ENCODE measurements around the gene COQ8B.
"Not testable (repeated sequence)": the region's sequence is repeated elsewhere in the genome, so short reads cannot be mapped to it uniquely, and the experiment has no call there.

COQ8B gene

DNA sequence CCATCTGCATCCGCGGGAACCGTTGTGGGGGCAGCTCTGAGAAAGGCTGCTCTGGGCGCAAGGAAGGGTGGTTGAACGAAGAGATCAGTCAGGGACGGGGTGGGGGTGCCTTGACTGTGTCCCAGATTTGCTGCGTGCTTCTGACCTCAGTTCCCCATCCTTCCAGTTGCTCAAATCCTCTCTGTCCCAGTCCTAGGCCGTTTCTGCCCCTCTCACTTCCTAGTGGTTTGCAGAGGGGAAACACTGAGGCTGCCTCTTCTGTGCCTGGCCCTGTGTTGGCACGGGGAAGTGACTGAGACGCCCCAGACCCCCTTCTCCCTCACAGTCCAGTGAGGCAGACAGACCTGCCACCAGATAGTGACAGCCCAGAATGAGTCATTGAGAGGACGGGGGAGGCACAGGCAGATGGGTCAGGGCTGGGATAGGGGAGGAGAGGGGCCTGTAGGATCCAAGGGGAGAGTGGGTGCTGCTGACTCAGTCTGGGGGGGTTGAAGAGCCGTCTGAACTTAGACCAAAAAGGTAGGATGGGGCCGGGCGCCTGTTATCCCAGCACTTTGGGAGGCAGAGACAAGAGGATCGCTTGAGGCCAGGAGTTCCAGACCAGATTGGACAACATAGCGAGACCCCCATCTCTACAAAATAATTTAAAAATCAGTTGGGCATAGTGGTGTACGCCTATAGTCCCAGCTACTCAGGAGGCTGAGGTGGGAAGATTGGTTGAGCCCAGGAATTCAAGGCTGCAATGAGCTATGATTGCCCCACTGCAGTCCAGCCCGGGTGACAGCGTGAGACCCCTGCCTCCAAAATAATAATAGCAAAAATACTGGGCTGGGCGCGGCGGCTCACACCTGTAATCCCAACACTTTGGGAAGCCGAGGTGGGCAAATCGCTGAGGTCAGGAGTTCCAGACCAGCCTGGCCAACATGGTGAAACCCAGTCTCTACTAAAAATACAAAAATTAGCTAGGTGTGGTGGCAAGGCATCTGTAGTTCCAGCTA lies 52.7 kb downstream of the COQ8B start:
- peak; percentile 35 for DNase-seq

GRCh38 chr19:40662925-40663694 lies 53.6 kb downstream of the COQ8B start:
- DNase-seq = peak; percentile 76

- no peak for DNase-seq
Observed at GRCh38 chr19:40661616-40662015, 55.1 kb downstream of the COQ8B start.

DNA sequence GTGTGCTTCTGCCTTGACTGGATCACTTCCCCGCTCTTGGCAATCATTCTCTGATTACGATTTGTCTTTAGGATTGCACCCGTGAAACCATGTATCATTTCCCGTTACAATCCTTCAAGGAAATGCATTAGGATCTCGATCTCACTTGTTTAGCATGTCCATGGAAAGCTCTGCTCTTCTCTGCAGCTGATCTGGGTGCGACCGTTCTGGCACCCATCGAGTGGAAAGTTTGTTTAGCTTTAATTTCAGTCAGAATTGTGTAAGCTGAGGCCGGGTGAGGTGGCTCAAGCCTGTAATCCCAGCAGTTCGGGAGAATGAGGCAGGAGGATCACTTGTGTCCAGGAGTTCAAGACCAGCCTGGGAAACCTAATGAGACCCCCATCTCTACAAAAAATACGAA lies 57.1 kb downstream of the COQ8B start:
- DNase-seq = no peak

GRCh38 chr19:40659116-40659515 lies 57.6 kb downstream of the COQ8B start:
- DNase-seq = no peak

- DNase-seq = no peak
Observed at GRCh38 chr19:40658031-40658430, 58.7 kb downstream of the COQ8B start.

- not testable (repeated sequence) for DNase-seq
Observed at GRCh38 chr19:40655684-40656083, 61.0 kb downstream of the COQ8B start.

DNA sequence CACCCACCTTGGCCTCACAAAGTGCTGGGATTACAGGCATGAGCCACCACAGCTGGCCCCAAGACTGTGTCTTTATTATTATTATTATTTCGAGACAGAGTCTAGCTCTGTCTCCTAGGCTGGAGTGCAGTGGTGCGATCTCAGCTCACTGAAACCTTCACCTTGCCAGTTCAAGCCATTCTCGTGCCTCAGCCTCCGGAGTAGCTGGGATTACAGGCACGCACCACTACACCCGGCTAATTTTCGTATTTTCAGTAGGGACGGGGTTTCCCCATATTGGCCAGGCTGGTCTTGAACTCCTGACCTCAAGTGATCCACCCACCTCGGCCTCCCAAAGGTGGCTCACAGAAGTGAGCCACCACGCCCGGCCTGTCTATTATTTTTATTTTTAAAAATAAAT lies 64.4 kb downstream of the COQ8B start:
- DNase-seq = not testable (repeated sequence)

DNA sequence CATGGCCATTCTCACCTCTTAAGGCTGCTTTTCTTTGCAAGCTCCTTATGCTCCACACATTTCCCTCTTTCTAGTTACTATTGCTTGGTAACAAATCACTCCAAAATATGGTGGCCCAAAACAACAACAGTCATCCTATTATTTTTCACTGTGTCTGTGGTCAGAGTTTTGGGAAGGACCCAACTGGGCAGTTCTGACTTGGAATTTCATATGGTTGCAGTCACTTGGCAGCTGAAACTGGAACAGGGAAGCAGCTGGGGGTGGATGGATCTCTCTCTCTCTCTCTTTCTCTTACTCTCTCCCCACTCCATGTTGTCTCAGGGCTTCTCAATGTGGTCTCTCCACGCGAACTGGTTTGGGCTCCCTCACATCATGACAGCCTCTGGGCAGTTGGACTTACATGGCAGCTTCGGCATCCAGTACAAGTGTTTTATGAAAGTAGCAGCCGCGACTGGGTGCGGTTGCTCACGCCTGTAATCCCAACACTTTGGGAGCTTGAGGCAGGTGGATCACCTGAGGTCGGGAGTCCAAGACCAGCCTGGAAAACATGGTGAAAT lies 65.9 kb downstream of the COQ8B start:
- no peak for DNase-seq

GRCh38 chr19:40649903-40650675 lies 66.6 kb downstream of the COQ8B start:
- DNase-seq = not testable (repeated sequence)

GRCh38 chr19:40646743-40647254 lies 69.9 kb downstream of the COQ8B start:
- DNase-seq = peak; percentile 34

DNA sequence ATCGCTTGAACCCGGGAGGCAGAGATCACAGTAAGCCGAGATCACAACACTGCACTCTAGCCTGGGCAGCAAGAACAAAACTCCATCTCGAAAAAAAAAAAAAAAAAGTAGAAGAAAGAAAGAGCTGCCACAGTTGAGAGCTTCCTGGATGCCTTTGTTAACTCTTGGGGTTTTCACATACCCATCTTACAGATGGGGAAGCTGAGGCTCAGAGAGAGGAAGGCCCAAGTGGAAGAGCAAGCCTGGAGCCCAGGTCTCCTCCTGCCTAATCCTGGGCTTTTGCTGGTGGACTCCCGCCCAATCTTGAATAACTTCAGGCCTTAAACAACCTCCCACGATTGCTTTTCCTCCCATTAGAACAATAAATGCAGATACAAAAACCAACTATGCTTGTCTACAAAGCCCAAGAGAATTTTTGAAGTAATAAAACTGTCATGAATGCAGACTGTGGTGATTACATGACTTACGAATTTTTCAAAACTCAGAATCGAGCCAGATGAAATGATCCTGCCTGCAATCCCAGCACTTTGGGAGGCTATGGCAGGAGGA lies 73.9 kb downstream of the COQ8B start:
- no peak for DNase-seq

DNA sequence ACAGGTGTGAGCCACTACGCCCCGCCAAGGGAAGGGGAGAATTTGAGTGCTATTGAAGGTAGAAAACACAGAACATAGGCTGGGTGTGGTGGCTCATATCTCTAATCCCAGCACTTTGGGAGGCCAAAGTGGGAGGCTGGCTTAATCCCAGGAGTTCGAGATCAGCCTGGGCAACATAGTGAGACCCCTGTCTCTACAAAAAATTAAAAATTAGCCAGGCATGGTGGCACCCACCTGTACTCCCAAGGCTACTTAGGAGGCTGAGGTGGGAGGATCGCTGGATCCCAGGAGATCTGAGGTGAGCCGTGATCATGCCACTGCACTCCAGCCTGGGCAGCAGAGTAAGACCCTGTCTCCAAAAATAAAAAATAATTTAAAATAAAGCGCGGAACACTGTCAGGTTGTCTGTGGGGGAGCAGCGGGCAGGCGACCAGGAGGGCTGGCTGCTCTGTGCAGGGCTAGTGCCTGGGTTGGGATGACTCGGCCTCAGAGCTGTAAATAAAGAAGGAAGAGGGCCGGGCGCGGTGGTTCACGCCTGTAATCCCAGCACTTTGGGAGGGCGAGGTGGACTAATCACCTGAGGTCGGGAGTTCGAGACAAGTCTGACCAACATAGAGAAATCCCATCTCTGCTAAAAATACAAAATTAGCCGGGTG lies 74.5 kb downstream of the COQ8B start:
- no peak for DNase-seq
